Endothelial cell (in vitro differentiated cells): ENCODE data around the gene FHDC1. TPM values are rescaled to one million over a fixed set of nuclear protein-coding genes. Genes with fewer than 3 reads are reported as not detected.

Experiments used
- DNase-seq: peaks from one replicate; pipeline ENCODE4 v3.0.0; 2021; ENCODE audit warnings: low spot score
- H3K27ac Mint-ChIP-seq: one replicate; pipeline ENCODE4 v1.8.0; 2021; ENCODE audit warnings: mixed read lengths, inconsistent platforms; ENCODE audit not compliant: unreplicated experiment
- H3K27me3 Mint-ChIP-seq: one replicate; pipeline ENCODE4 v1.8.0; 2021; ENCODE audit warnings: mild to moderate bottlenecking, moderate library complexity, mixed read lengths, inconsistent platforms; ENCODE audit not compliant: unreplicated experiment
- H3K36me3 Mint-ChIP-seq: one replicate; pipeline ENCODE4 v1.8.0; 2021; ENCODE audit warnings: mild to moderate bottlenecking, low read depth, mixed read lengths, inconsistent platforms; ENCODE audit not compliant: unreplicated experiment
- H3K4me1 Mint-ChIP-seq: one replicate; pipeline ENCODE4 v1.8.0; 2021; ENCODE audit warnings: mild to moderate bottlenecking, mixed read lengths, inconsistent platforms; ENCODE audit not compliant: unreplicated experiment
- H3K4me3 Mint-ChIP-seq: one replicate; pipeline ENCODE4 v1.8.0; 2021; ENCODE audit warnings: mild to moderate bottlenecking, mixed read lengths, inconsistent platforms; ENCODE audit not compliant: unreplicated experiment
- H3K9me3 Mint-ChIP-seq: one replicate; pipeline ENCODE4 v1.8.0; 2021; ENCODE audit warnings: mixed read lengths, inconsistent platforms; ENCODE audit not compliant: unreplicated experiment
- CTCF ChIP-seq: fragments of 200-600 bp; sonication (generic); IDR thresholded peaks from one replicate; pipeline ENCODE4 v1.5.0; 2021; ENCODE audit warnings: antibody characterized with exemption; ENCODE audit not compliant: unreplicated experiment
- total RNA-seq: library from RNA; stranded (reverse); fragmentation: NEBNext Ultra II Directional; extraction: Animal tissue kit (Norgen Biotek cat#: 25700); gene quantifications from one replicate; pipeline ENCODE4 v1.2.1, GENCODE V29; 2021; ENCODE audit not compliant: unreplicated experiment

FHDC1 gene
- total RNA-seq, 1 donor from 2014 or later, result 0.90 TPM

GRCh38 chr4:153026591-153027346, 90.6 kb downstream of the FHDC1 start:
- Mint-ChIP-seq H3K9me3 (no peaks in the 10 kb centered on the region), H3K27ac (no peak overlapping the region), H3K4me1 (no peaks in the 10 kb centered on the region), H3K27me3 (peaks cover 3% of the 10 kb centered on the region), H3K36me3 (peaks cover 9% of the 10 kb centered on the region), H3K4me3 (no peak overlapping the region)
- TF ChIP-seq CTCF, result no peak
- DNase-seq, result no peak

GRCh38 chr4:153027866-153028265, 91.7 kb downstream of the FHDC1 start:
- Mint-ChIP-seq H3K9me3 (no peaks in the 10 kb centered on the region), H3K4me3 (no peak overlapping the region), H3K27me3 (peaks cover 3% of the 10 kb centered on the region), H3K36me3 (peaks cover 9% of the 10 kb centered on the region), H3K27ac (no peak overlapping the region), H3K4me1 (no peaks in the 10 kb centered on the region)
- no peak for DNase-seq
- TF ChIP-seq CTCF, result no peak

- Mint-ChIP-seq H3K27me3 (peaks cover 3% of the 10 kb centered on the region), H3K9me3 (no peaks in the 10 kb centered on the region), H3K27ac (no peak overlapping the region), H3K36me3 (peaks cover 9% of the 10 kb centered on the region), H3K4me3 (no peak overlapping the region), H3K4me1 (no peaks in the 10 kb centered on the region)
- DNase-seq, result no peak
- no peak for TF ChIP-seq CTCF
These were observed 92.4 kb downstream of the FHDC1 start for GRCh38 chr4:153028535-153028934.

Other genes starting within 250 kb of the FHDC1 start
- gene TIGD4, start 156.6 kb upstream of the FHDC1 start, total RNA-seq, result 1.3 TPM
- 41.6 TPM for gene ARFIP1, start 156.4 kb upstream of the FHDC1 start, total RNA-seq